NB4 (cell line): ENCODE data around the gene AKAP6.

Experiments used
- CTCF ChIP-seq: IDR thresholded peaks from one replicate; pipeline ENCODE4 v1.5.1; 2012; ENCODE audit warnings: low read depth, low read length
- MAX ChIP-seq: IDR thresholded peaks from 2 replicates; pipeline ENCODE4 v1.6.1; 2011; ENCODE audit warnings: low read depth, low read length
- MYC ChIP-seq: IDR thresholded peaks from 2 replicates; pipeline ENCODE4 v1.6.1; 2011; ENCODE audit warnings: low read depth, low read length
- POLR2A ChIP-seq: IDR thresholded peaks from 2 replicates; pipeline ENCODE4 v1.6.1; 2011; ENCODE audit warnings: mild to moderate bottlenecking; ENCODE audit not compliant: insufficient read length; ENCODE audit errors: extremely low read depth

GRCh38 chr14:32728976-32729375, 399.9 kb downstream of the AKAP6 start:
- TF ChIP-seq CTCF, result no peak
- no peak for TF ChIP-seq MYC
- no peak for TF ChIP-seq POLR2A
- no peak for TF ChIP-seq MAX
